A549 (cell line): ENCODE data around the gene GRAMD1A. TPM values are rescaled to one million over a fixed set of nuclear protein-coding genes. Genes with fewer than 3 reads are reported as not detected.
"Not testable (repeated sequence)": the region's sequence is repeated elsewhere in the genome, so short reads cannot be mapped to it uniquely, and the experiment has no call there.

Experiments
- ATAC-seq, 2 experiments: fragments of 200-7000 bp in 1 of 2; fragments of >200 bp in 1 of 2; cut with Nextera tagmentation in 1 of 2; cut with Tn5 transposase in 1 of 2; 3 replicates each; pipeline versions ENCODE4 v1.8.0 to v1.9.1; 2018 to 2020; ENCODE audit warnings: mild to moderate bottlenecking in 1 of 2, moderate library complexity in 1 of 2
- CTCF ChIA-PET: fragments of 300-600 bp; sonication (Branson Sonifier 250); formaldehyde crosslinking; extraction: SDS; loops from one replicate; lab custom pipeline; 2021; ENCODE audit warnings: antibody characterized with exemption, inconsistent platforms; lab: Yijun Ruan, JAX
- POLR2A ChIA-PET: fragments of 350-600 bp; formaldehyde crosslinking; extraction: SDS; loops from one replicate; lab custom pipeline; 2021; ENCODE audit warnings: antibody characterized with exemption, inconsistent platforms; lab: Yijun Ruan, JAX
- DNase-seq, 2 experiments: peaks; one replicate each; pipeline versions ENCODE4 v3.0.0 to v3.0.0-alpha.2; 2011 to 2016; ENCODE audit warnings: low read depth in 1 of 2, low spot score in 1 of 2
- FAIRE-seq: peaks from 2 replicates; lab custom pipeline; 2011; peaks lifted over from hg19 to GRCh38; lab: Jason Lieb, UNC
- H3K27ac ChIP-seq, 2 experiments: fragments of >200 bp; sonication (Bioruptor Twin); formaldehyde crosslinking; 3 replicates each; pipeline ENCODE4 v1.5.1; 2016 to 2017
- H3K4me1 ChIP-seq: fragments of >200 bp; sonication (Bioruptor Twin); formaldehyde crosslinking; 3 replicates; pipeline ENCODE4 v1.6.1; 2016
- H3K4me2 ChIP-seq: fragments of >200 bp; sonication (Bioruptor Twin); formaldehyde crosslinking; 3 replicates; pipeline ENCODE4 v1.6.1; 2016
- H3K4me3 ChIP-seq: fragments of >200 bp; sonication (Bioruptor Twin); formaldehyde crosslinking; 3 replicates; pipeline ENCODE4 v1.5.1; 2016
- H3K9me3 ChIP-seq: fragments of >200 bp; sonication (Bioruptor Twin); formaldehyde crosslinking; 3 replicates; pipeline ENCODE4 v1.6.1; 2016
- ATOH8 ChIP-seq: fragments of 250-450 bp; sonication (Bioruptor Pico); IDR thresholded peaks from 2 replicates; pipeline ENCODE4 v1.5.0; 2020; ENCODE audit warnings: low read depth, mild to moderate bottlenecking, moderate library complexity
- BHLHE40 ChIP-seq: IDR thresholded peaks from 2 replicates; pipeline ENCODE4 v1.6.1; 2012; ENCODE audit warnings: low read depth, low read length, inconsistent platforms
- CBX2 ChIP-seq: fragments of 200-600 bp; sonication (generic); IDR thresholded peaks from 2 replicates; pipeline ENCODE4 v1.6.1; 2016; ENCODE audit warnings: low read depth, mild to moderate bottlenecking, borderline replicate concordance
- CBX8 ChIP-seq: fragments of 200-600 bp; sonication (generic); IDR thresholded peaks from 2 replicates; pipeline ENCODE4 v1.6.1; 2016
- CEBPB ChIP-seq, 2 experiments: fragments of >200 bp in 1 of 2; sonication (Bioruptor Twin) in 1 of 2; formaldehyde crosslinking in 1 of 2; IDR thresholded peaks; 2 replicates each; pipeline ENCODE4 v1.6.1; 2012 to 2016
- CHD4 ChIP-seq: fragments of 200-600 bp; sonication (generic); IDR thresholded peaks from 2 replicates; pipeline ENCODE4 v1.6.1; 2016; ENCODE audit warnings: antibody characterized with exemption, mild to moderate bottlenecking, borderline replicate concordance
- E2F6 ChIP-seq: IDR thresholded peaks from 2 replicates; pipeline ENCODE4 v1.6.1; 2012; ENCODE audit warnings: low read depth, borderline replicate concordance
- EHMT2 ChIP-seq: fragments of 200-600 bp; sonication (generic); IDR thresholded peaks from 2 replicates; pipeline ENCODE4 v1.6.1; 2016; ENCODE audit warnings: antibody characterized with exemption, low read depth, mild to moderate bottlenecking, moderate library complexity
- ELK1 ChIP-seq: fragments of 150-350 bp; IDR thresholded peaks from 2 replicates; pipeline ENCODE4 v1.6.1; 2014; ENCODE audit warnings: low read depth, mild to moderate bottlenecking, low read length
- EP300 ChIP-seq, 2 experiments: fragments of >200 bp; sonication (Bioruptor Twin); formaldehyde crosslinking; IDR thresholded peaks; 2 replicates in 1 of 2; 3 replicates in 1 of 2; pipeline ENCODE4 v1.6.1; 2016 to 2017
- ESRRA ChIP-seq: fragments of 150-350 bp; IDR thresholded peaks from 2 replicates; pipeline ENCODE4 v1.6.1; 2014; ENCODE audit warnings: mild to moderate bottlenecking, low read length, borderline replicate concordance
- GATA3 ChIP-seq: IDR thresholded peaks from 2 replicates; pipeline ENCODE4 v1.6.1; 2012; ENCODE audit warnings: borderline replicate concordance
- HES2 ChIP-seq: fragments of >200 bp; sonication (Bioruptor Twin); formaldehyde crosslinking; IDR thresholded peaks from 2 replicates; pipeline ENCODE4 v1.6.1; 2016
- HMGXB4 ChIP-seq: fragments of 250-450 bp; sonication (Bioruptor Pico); IDR thresholded peaks from 2 replicates; pipeline ENCODE4 v1.5.0; 2021; ENCODE audit warnings: mild to moderate bottlenecking, moderate library complexity, borderline replicate concordance
- HOXB13 ChIP-seq: fragments of 250-450 bp; sonication (Bioruptor Pico); IDR thresholded peaks from 2 replicates; pipeline ENCODE4 v1.5.0; 2020; ENCODE audit warnings: low read depth, mild to moderate bottlenecking, moderate library complexity
- KDM1A ChIP-seq: fragments of 200-600 bp; sonication (generic); IDR thresholded peaks from 2 replicates; pipeline ENCODE4 v1.6.1; 2016; ENCODE audit warnings: low read depth, mild to moderate bottlenecking
- KDM5A ChIP-seq: fragments of 200-600 bp; sonication (generic); IDR thresholded peaks from 2 replicates; pipeline ENCODE4 v1.6.1; 2016; ENCODE audit warnings: antibody characterized with exemption, mild to moderate bottlenecking
- MAFK ChIP-seq: fragments of 450-650 bp; IDR thresholded peaks from 2 replicates; pipeline ENCODE4 v1.6.1; 2014; ENCODE audit not compliant: partially characterized antibody
- NFE2L2 ChIP-seq: fragments of 150-350 bp; conservative IDR thresholded peaks from 2 replicates; pipeline ENCODE4 v1.6.1; 2014; ENCODE audit warnings: low read length
- NPAS2 ChIP-seq: fragments of 250-450 bp; sonication (Bioruptor Pico); IDR thresholded peaks from 2 replicates; pipeline ENCODE4 v1.8.0; 2022; ENCODE audit warnings: mild to moderate bottlenecking, moderate library complexity, borderline replicate concordance
- PBX3 ChIP-seq: IDR thresholded peaks from 2 replicates; pipeline ENCODE4 v1.6.1; 2012
- POLR2AphosphoS2 ChIP-seq: conservative IDR thresholded peaks from 2 replicates; pipeline ENCODE4 v1.6.1; 2012; ENCODE audit warnings: low read length, improper control_type of control experiment, inconsistent platforms
- RARB ChIP-seq: fragments of 250-450 bp; sonication (Bioruptor Pico); IDR thresholded peaks from 2 replicates; pipeline ENCODE4 v1.8.0; 2021; ENCODE audit warnings: mild to moderate bottlenecking, moderate library complexity
- RCOR1 ChIP-seq: fragments of 150-350 bp; IDR thresholded peaks from 2 replicates; pipeline ENCODE4 v1.6.1; 2014; ENCODE audit warnings: antibody characterized with exemption, low read length, low read depth
- RNF2 ChIP-seq: fragments of 200-600 bp; sonication (generic); IDR thresholded peaks from 2 replicates; pipeline ENCODE4 v1.6.1; 2016; ENCODE audit warnings: low read depth, mild to moderate bottlenecking, antibody characterized with exemption, moderate library complexity, borderline replicate concordance
- SMC3 ChIP-seq: fragments of >200 bp; sonication (Bioruptor Twin); formaldehyde crosslinking; IDR thresholded peaks from 3 replicates; pipeline ENCODE4 v1.6.1; 2018; ENCODE audit warnings: inconsistent platforms
- SREBF2 ChIP-seq: fragments of 450-650 bp; IDR thresholded peaks from 2 replicates; pipeline ENCODE4 v1.6.1; 2014; ENCODE audit warnings: mild to moderate bottlenecking, moderate library complexity
- WGBS: methylation state at CpG from one replicate; pipeline ENCODE4 v1.1.6; 2017; ENCODE audit errors: missing lambda C conversion rate; 5-methylcytosine and 5-hydroxymethylcytosine counted together
- polyA plus RNA-seq, 4 experiments: library from polyadenylated mRNA; depleted of rRNA in 3 of 4; stranded (reverse); fragments of >200 nt; fragmentation: RNase III in 1 of 4; extraction: RNeasy Plus Mini Kit Qiagen cat#74134 plus additional on column Dnase treatment in 1 of 4; gene quantifications; 2 replicates in 3 of 4; 3 replicates in 1 of 4; pipeline ENCODE4 v1.2.3, GENCODE V29; 2011 to 2017

GRAMD1A gene
- polyA plus RNA-seq, 2 of the 4 experiments (the other 2 are of a cell fraction) = 128 to 184 TPM

GRCh38 chr19:35048911-35049411 is 48.8 kb downstream of the GRAMD1A start:
- Histone ChIP-seq H3K4me3 (no peak overlapping the region), H3K27ac (peak overlapping the region in 1 of 2 experiments; percentile 22; a peak in 2 of 6 replicates), H3K4me2 (peak overlapping the region; percentile 20; the same call in 1 of the 3 replicates), H3K9me3 (no peaks in the 10 kb centered on the region), H3K4me1 (peaks cover 15% of the 10 kb centered on the region)
- ChIA-PET POLR2A (no interaction called here), CTCF (interaction anchor here (1.1 to 16.2 kb wide), 11 partner anchors 11 to 105 kb away, joined by 3 to 374 read pairs (median 31); partner anchors contain the start of genes FXYD5, LGI4 and SCN1B)
- ATAC-seq (peak in 1 of 2 experiments; percentile 3; a peak in 1 of 6 replicates), DNase-seq (no peak), FAIRE-seq (no peak)
- WGBS = 57% methylated on average over 12 of the region's 12 CpGs
- TF ChIP-seq CBX8 = no peak
- TF ChIP-seq POLR2AphosphoS2 = no peak
- no peak for TF ChIP-seq ESRRA
- no peak for TF ChIP-seq RARB (CRISPR knock-in tag)
- no peak for TF ChIP-seq HES2
- no peak for TF ChIP-seq CEBPB (IDR thresholded peaks at IDR 0.05)
- no peak for TF ChIP-seq BHLHE40
- TF ChIP-seq E2F6 = no peak
- no peak for TF ChIP-seq CBX2
- TF ChIP-seq RCOR1 = no peak
- TF ChIP-seq MAFK = no peak
- no peak for TF ChIP-seq HOXB13
- TF ChIP-seq KDM5A = no peak

GRCh38 chr19:35049456-35049855 is 49.3 kb downstream of the GRAMD1A start:
- peak overlapping the region in 1 of 2 experiments; percentile 22; a peak in 1 of 6 replicates for H3K27ac ChIP-seq
- peak; percentile 43 for FAIRE-seq
- ATAC-seq = no peak
- DNase-seq = no peak
- 66% methylated on average over 5 of the region's 5 CpGs for WGBS
- H3K4me1 ChIP-seq = peaks cover 15% of the 10 kb centered on the region
- ChIA-PET CTCF (interaction anchor here (1.4 to 16.2 kb wide), 8 partner anchors 10 to 86 kb away, joined by 5 to 374 read pairs (median 74); partner anchors contain the start of genes LGI4 and SCN1B), POLR2A (interaction anchor here (0.7 kb wide), 1 partner anchor 578 kb away, joined by 3 read pairs; no protein-coding TSS in a partner anchor)
- TF ChIP-seq CHD4 = no peak
- TF ChIP-seq HMGXB4 = no peak
- no peak for TF ChIP-seq ELK1
- no peak for TF ChIP-seq KDM1A
- no peak for TF ChIP-seq GATA3
- no peak for TF ChIP-seq SMC3
- TF ChIP-seq EHMT2 = no peak
- no peak for TF ChIP-seq RNF2
- no peak for TF ChIP-seq EP300 (IDR thresholded peaks at IDR 0.05)
- no peak for TF ChIP-seq HES2
- no peak for TF ChIP-seq NPAS2 (CRISPR knock-in tag)
- TF ChIP-seq ATOH8 = no peak
- no peak for TF ChIP-seq NFE2L2
- TF ChIP-seq PBX3 = no peak
- TF ChIP-seq RCOR1 = no peak
- no peak for TF ChIP-seq SREBF2
- no peak overlapping the region for H3K4me3 ChIP-seq
- H3K4me2 ChIP-seq = no peak overlapping the region
- no peaks in the 10 kb centered on the region for H3K9me3 ChIP-seq

GRCh38 chr19:35050662-35051061 is 50.5 kb downstream of the GRAMD1A start:
- DNase-seq, H3K9me3 ChIP-seq, H3K27ac ChIP-seq, H3K4me3 ChIP-seq, H3K4me2 ChIP-seq, ATAC-seq, POLR2A ChIA-PET: not testable (repeated sequence)
- CTCF ChIA-PET = interaction anchor here (1.1 to 18.1 kb wide), 10 partner anchors 2 to 124 kb away, joined by 3 to 374 read pairs (median 30); partner anchors contain the start of genes HPN, LGI4, SCN1B and ZNF30
- FAIRE-seq = peak; percentile 51
- WGBS = 85% methylated on average over 2 of the region's 2 CpGs
- H3K4me1 ChIP-seq = peaks cover 15% of the 10 kb centered on the region
